Heart right ventricle (tissue), 16 donors: ENCODE results near the gene ACTN1. TPM values are rescaled to one million over a fixed set of nuclear protein-coding genes. Genes with fewer than 3 reads are reported as not detected.

ENCODE experiments used
- ATAC-seq, 8 donors: fragments of 200-7000 bp; cut with Tn5 transposase; one replicate each; pipeline ENCODE4 v1.9.1; 2020; ENCODE audit warnings: mild to moderate bottlenecking in 8 of 8, moderate library complexity in 8 of 8, moderate number of reproducible peaks in 1 of 8
- DNase-seq, 2 donors: peaks; one replicate each; pipeline ENCODE4 v3.0.0-alpha.2; 2020
- H3K27ac ChIP-seq, 10 donors: fragments of 200-600 bp; sonication (generic) in 2 of 10; one replicate each; pipeline versions ENCODE4 v1.5.0 to v1.8.0; 2020 to 2022; ENCODE audit warnings: mild to moderate bottlenecking in 3 of 10
- H3K27me3 ChIP-seq, 7 donors: fragments of 200-600 bp; one replicate each; pipeline ENCODE4 v1.8.0; 2021 to 2022; ENCODE audit warnings: mild to moderate bottlenecking in 2 of 7
- H3K36me3 ChIP-seq, 9 donors: fragments of 200-600 bp; sonication (generic) in 1 of 9; one replicate each; pipeline versions ENCODE4 v1.5.0 to v1.8.0; 2020 to 2022; ENCODE audit warnings: mild to moderate bottlenecking in 2 of 9
- H3K4me1 ChIP-seq, 9 donors: fragments of 200-600 bp; sonication (generic) in 1 of 9; one replicate each; pipeline versions ENCODE4 v1.5.0 to v1.8.0; 2020 to 2022; ENCODE audit warnings: mild to moderate bottlenecking in 4 of 9
- H3K4me3 ChIP-seq, 10 donors: fragments of 200-600 bp; sonication (generic) in 2 of 10; one replicate each; pipeline versions ENCODE4 v1.5.0 to v1.8.0; 2020 to 2022; ENCODE audit warnings: mild to moderate bottlenecking in 7 of 10, moderate library complexity in 2 of 10
- H3K9me3 ChIP-seq, 11 donors: fragments of 200-600 bp in 10 of 11; sonication (generic) in 2 of 11; one replicate each; pipeline versions ENCODE4 v1.5.0 to v1.8.0; 2013 to 2022; ENCODE audit warnings: mild to moderate bottlenecking in 2 of 11, control low read depth in 1 of 11, moderate library complexity in 1 of 11
- CTCF ChIP-seq, 9 donors: fragments of 200-600 bp; sonication (generic) in 2 of 9; IDR thresholded peaks; one replicate each; pipeline versions ENCODE4 v1.5.0 to v1.8.0; 2021 to 2022; ENCODE audit warnings: antibody characterized with exemption in 9 of 9, mild to moderate bottlenecking in 5 of 9, moderate library complexity in 1 of 9
- WGBS, 2 donors: extraction: QIAGEN DNeasy Blood & Tissue Kit; methylation state at CpG; one replicate each; pipeline ENCODE4 v1.1.7; 2013; ENCODE audit warnings: inconsistent platforms in 1 of 2; 5-methylcytosine and 5-hydroxymethylcytosine counted together
- intact Hi-C, 10 donors: fragments of 100-400 bp; cut with DNase I; formaldehyde crosslinking; loops; one replicate each; pipeline versions ENCODE4 v1.11.1 to v1.14.2; 2022
- polyA plus RNA-seq, 2 donors: library from polyadenylated mRNA; stranded (reverse); fragments of 200-250 nt; gene quantifications; one replicate each; pipeline ENCODE4 v1.2.3, GENCODE V29; 2013
- total RNA-seq, 10 donors: library from RNA; stranded (reverse); fragmentation: NEBNext Ultra II Directional in 3 of 10; extraction: Animal tissue kit (Norgen Biotek cat#: 25700) in 3 of 10; gene quantifications; one replicate each; pipeline versions ENCODE4 v1.2.1 to v1.2.4, GENCODE V29; 2021 to 2023
- donor health status: Arrhythmogenic right ventricular cardiomyopathy.
- donor health status: ischemic (EF 13 %, LVEDD 7.1; RV severe dilation, severe dysfunction).
- donor health status: healthy with polysubstance abuse.
- donor health status: DM: no; HTN: yes; CAD: no.
- donor health status: DM: no; HTN: no; CAD: no.
- donor health status: ischemic (EF 25% LVEDD 6.9; RV normal size, moderate dysfunction).
- donor health status: ischemic (EF 25% LVEDD 5.7; RV mildly dilated, moderate dysfunction).
- donor health status: healthy.
- donor health status: DM: yes; HTN: yes; CAD: no.
- donor health status: Ischemic cardiomyopathy.
- donor health status: ischemic (EF 35%, LVEDD 5.7; RV mildly dilated, moderate dysfunction).
- donor health status: nonischemic (EF 11% LVEDD 7.7; RV severe dilation, severe dysfunction).
- donor health status: DM: yes; HTN: yes; CAD: no.
- donor health status: PGD.
- donor health status: ischemic (EF 29% LVEDD 5.4; RV normal size, mild dysfunction).
- donor health status: nonischemic (EF 23%, LVEDD 6.1; RV moderate dilation, normal function).

The ACTN1 gene
- total and polyA plus RNA-seq, 12 donors: 67.2 to 235 (median 104) TPM

- Histone ChIP-seq H3K4me1 (peaks cover 76 to 100% (median 98%) of the 10 kb centered on the region in 9 donors), H3K4me3 (no peak overlapping the region), H3K27me3 (no peaks in the 10 kb centered on the region), H3K9me3 (no peaks in the 10 kb centered on the region), H3K36me3 (peaks cover 0 to 11% (median 0%) of the 10 kb centered on the region in 9 donors), H3K27ac (peak overlapping the region; percentile 57 to 94 (median 90))
- ATAC-seq: no peak
- TF ChIP-seq CTCF (IDR thresholded peaks at IDR 0.05): no peak
- 88 to 89% methylated on average over 3 of the region's 3 CpGs for WGBS, 2 donors
- intact Hi-C loops: loop anchor here in 2 of 10 donors (2.0 to 5.0 kb wide), 2 partner anchors 30 to 37 kb away; partner anchors contain the start of gene ACTN1 (in 1 of the 2)
- DNase-seq: no peak
These were observed 38.4 kb downstream of the ACTN1 start for GRCh38 chr14:68940614-68941185.

GRCh38 chr14:68939893-68940613 lies 39.0 kb downstream of the ACTN1 start:
- peak; percentile 74 to 90 for DNase-seq
- peaks cover 74 to 100% (median 98%) of the 10 kb centered on the region in 9 donors for H3K4me1 ChIP-seq
- WGBS, 2 donors: 22 to 29% methylated on average over 9 of the region's 9 CpGs
- ATAC-seq: peak; percentile 57 to 80 (median 75)
- H3K36me3 ChIP-seq: peaks cover 0 to 11% (median 0%) of the 10 kb centered on the region in 9 donors
- peak overlapping the region; percentile 65 to 94 (median 90) for H3K27ac ChIP-seq
- peak overlapping the region in 1 of 10 donors; percentile 2 for H3K4me3 ChIP-seq
- H3K9me3 ChIP-seq: no peaks in the 10 kb centered on the region
- intact Hi-C loops: loop anchor here in 5 of 10 donors (2.0 to 5.0 kb wide), 3 partner anchors 29 to 39 kb away; partner anchors contain the start of gene ACTN1 (in 5 of the 5)
- TF ChIP-seq CTCF (IDR thresholded peaks at IDR 0.05): peak in 2 of 9 donors; percentile 6 to 15
- no peaks in the 10 kb centered on the region for H3K27me3 ChIP-seq

GRCh38 chr14:68939181-68939892 lies 39.8 kb downstream of the ACTN1 start:
- ATAC-seq: no peak
- Histone ChIP-seq H3K36me3 (peaks cover 0 to 11% (median 0%) of the 10 kb centered on the region in 9 donors), H3K4me1 (peaks cover 71 to 100% (median 99%) of the 10 kb centered on the region in 9 donors), H3K4me3 (peak overlapping the region in 1 of 10 donors; percentile 2), H3K27me3 (no peaks in the 10 kb centered on the region), H3K27ac (peak overlapping the region; percentile 65 to 94 (median 90)), H3K9me3 (no peaks in the 10 kb centered on the region)
- 54 to 56% methylated on average over 11 of the region's 11 CpGs for WGBS, 2 donors
- intact Hi-C loops: loop anchor here in 4 of 10 donors (2.0 to 5.0 kb wide), 2 partner anchors 38 to 39 kb away; partner anchors contain the start of gene ACTN1 (in 4 of the 4)
- DNase-seq: no peak
- TF ChIP-seq CTCF (IDR thresholded peaks at IDR 0.05): no peak
